T-helper 2 cell treated with Interferon-gamma antibody and Interleukin-4, amounts not matched to agents 5 μg/mL and 100 μg/mL, for 36 hours (primary cell): ENCODE data around the gene LPAR1.

Source experiments
- DNase-seq: peaks from one replicate; pipeline ENCODE4 v3.0.0; 2021; ENCODE audit warnings: low spot score
- H3K27ac Mint-ChIP-seq: one replicate; pipeline ENCODE4 v1.8.0; 2021; ENCODE audit warnings: mild to moderate bottlenecking, mixed read lengths
- H3K27me3 Mint-ChIP-seq: one replicate; pipeline ENCODE4 v1.8.0; 2021; ENCODE audit warnings: low read depth, mixed read lengths
- H3K36me3 Mint-ChIP-seq: one replicate; pipeline ENCODE4 v1.8.0; 2021; ENCODE audit warnings: low read depth, mixed read lengths
- H3K4me1 Mint-ChIP-seq: one replicate; pipeline ENCODE4 v1.8.0; 2021; ENCODE audit warnings: low read depth, mixed read lengths
- H3K4me3 Mint-ChIP-seq: one replicate; pipeline ENCODE4 v1.8.0; 2022; ENCODE audit warnings: mild to moderate bottlenecking, moderate library complexity, mixed read lengths
- H3K9me3 Mint-ChIP-seq: one replicate; pipeline ENCODE4 v1.8.0; 2021; ENCODE audit warnings: mixed read lengths

LPAR1 gene

GRCh38 chr9:111034170-111034897 lies 3.9 kb downstream of the LPAR1 start:
- Mint-ChIP-seq H3K27ac (no peak overlapping the region), H3K4me3 (no peak overlapping the region), H3K27me3 (peaks cover 45% of the 10 kb centered on the region), H3K36me3 (no peaks in the 10 kb centered on the region), H3K4me1 (peaks cover 13% of the 10 kb centered on the region), H3K9me3 (no peaks in the 10 kb centered on the region)
- no peak for DNase-seq

DNA sequence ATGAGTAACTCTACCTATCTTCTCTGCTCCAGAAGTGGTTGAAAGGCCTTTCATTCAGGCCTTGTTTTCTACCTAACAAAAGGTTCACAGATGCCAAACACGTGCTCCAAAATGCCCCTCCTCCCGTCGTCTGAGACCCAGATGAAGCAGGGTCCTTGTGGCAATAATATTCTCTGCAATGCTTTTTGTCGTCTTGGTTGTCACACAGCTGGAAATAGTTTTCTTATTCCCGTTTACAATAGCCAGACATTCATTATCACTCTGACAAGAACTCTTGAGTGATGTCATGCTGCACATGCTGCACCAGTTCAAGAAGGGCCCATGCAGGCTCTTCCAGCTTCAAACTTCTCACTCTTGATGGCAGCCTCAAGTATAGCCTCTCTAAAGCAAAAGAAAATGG lies 7.8 kb downstream of the LPAR1 start:
- peaks cover 5% of the 10 kb centered on the region for H3K4me1 Mint-ChIP-seq
- no peaks in the 10 kb centered on the region for H3K36me3 Mint-ChIP-seq
- H3K4me3 Mint-ChIP-seq, result no peak overlapping the region
- peaks cover 18% of the 10 kb centered on the region for H3K27me3 Mint-ChIP-seq
- DNase-seq, result no peak
- no peak overlapping the region for H3K27ac Mint-ChIP-seq
- H3K9me3 Mint-ChIP-seq, result no peaks in the 10 kb centered on the region

- H3K9me3 Mint-ChIP-seq, result no peaks in the 10 kb centered on the region
- no peak for DNase-seq
- H3K27me3 Mint-ChIP-seq, result peaks cover 8% of the 10 kb centered on the region
- no peak overlapping the region for H3K27ac Mint-ChIP-seq
- H3K4me1 Mint-ChIP-seq, result peaks cover 5% of the 10 kb centered on the region
- no peak overlapping the region for H3K4me3 Mint-ChIP-seq
- no peaks in the 10 kb centered on the region for H3K36me3 Mint-ChIP-seq
Observed at GRCh38 chr9:111029260-111029659, 9.0 kb downstream of the LPAR1 start.

DNA sequence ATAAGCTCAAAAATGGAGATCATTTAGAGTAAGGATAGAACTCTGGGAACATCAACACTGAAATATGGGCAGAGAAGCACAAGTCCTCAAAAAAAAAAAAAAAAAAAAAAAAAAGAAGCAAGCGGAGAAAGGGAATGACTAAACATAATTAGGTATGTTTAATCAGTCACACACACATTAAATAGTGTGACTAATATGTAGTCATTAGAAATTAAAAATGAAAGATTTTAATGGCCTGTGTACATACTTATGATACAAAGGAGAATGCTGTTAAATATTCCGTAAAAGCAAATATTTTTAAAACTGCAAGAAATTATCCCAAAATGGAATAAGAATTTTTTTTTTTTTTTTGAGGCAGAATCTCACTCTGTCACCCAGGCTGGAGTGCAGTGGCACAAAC lies 10.5 kb downstream of the LPAR1 start:
- no peak overlapping the region for H3K27ac Mint-ChIP-seq
- no peak overlapping the region for H3K4me3 Mint-ChIP-seq
- peaks cover 5% of the 10 kb centered on the region for H3K27me3 Mint-ChIP-seq
- peaks cover 5% of the 10 kb centered on the region for H3K4me1 Mint-ChIP-seq
- no peaks in the 10 kb centered on the region for H3K9me3 Mint-ChIP-seq
- DNase-seq, result no peak
- no peaks in the 10 kb centered on the region for H3K36me3 Mint-ChIP-seq

DNA sequence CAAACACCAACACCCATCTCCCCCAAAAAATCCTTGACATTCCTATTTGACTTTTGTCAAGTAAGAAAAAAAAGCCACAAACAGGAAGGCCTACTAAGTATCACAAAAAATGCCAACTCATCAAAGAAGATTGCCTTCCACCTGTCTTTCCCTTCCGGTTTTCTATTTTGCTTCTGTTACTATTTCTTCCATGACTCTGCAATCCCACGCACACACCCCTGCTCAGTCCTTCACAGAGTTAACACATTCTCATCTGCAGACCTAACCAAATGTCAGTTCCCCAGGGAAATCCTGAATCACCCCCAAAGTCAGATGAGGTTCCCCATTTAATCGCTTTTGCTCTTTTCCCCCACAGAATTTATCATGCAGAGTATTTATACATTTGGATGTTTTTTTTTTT lies 15.1 kb downstream of the LPAR1 start:
- no peak overlapping the region for H3K27ac Mint-ChIP-seq
- H3K4me1 Mint-ChIP-seq, result no peaks in the 10 kb centered on the region
- H3K9me3 Mint-ChIP-seq, result no peaks in the 10 kb centered on the region
- no peaks in the 10 kb centered on the region for H3K36me3 Mint-ChIP-seq
- H3K27me3 Mint-ChIP-seq, result no peaks in the 10 kb centered on the region
- no peak for DNase-seq
- H3K4me3 Mint-ChIP-seq, result no peak overlapping the region

DNA sequence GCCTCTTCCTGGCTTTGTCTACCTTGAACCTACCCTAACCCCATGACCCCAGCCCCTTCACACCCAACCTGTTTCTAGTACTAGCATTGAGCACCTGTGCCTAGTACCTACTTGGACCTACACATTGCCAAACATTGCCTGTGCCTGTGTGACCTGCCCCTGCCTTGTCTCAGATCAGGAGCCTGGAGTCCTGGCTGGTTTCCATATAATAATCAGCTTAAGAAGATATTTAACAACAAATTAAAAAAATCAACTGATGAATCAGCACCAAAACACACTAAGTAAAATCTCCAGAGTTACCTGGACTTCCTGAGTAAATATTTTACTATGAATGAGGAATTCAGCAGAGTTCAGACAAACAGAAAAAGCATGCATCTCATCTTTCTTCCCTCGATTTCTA lies 17.7 kb downstream of the LPAR1 start:
- Mint-ChIP-seq H3K36me3 (no peaks in the 10 kb centered on the region), H3K4me1 (no peaks in the 10 kb centered on the region), H3K4me3 (no peak overlapping the region), H3K27me3 (no peaks in the 10 kb centered on the region), H3K27ac (no peak overlapping the region), H3K9me3 (no peaks in the 10 kb centered on the region)
- DNase-seq, result no peak

DNA sequence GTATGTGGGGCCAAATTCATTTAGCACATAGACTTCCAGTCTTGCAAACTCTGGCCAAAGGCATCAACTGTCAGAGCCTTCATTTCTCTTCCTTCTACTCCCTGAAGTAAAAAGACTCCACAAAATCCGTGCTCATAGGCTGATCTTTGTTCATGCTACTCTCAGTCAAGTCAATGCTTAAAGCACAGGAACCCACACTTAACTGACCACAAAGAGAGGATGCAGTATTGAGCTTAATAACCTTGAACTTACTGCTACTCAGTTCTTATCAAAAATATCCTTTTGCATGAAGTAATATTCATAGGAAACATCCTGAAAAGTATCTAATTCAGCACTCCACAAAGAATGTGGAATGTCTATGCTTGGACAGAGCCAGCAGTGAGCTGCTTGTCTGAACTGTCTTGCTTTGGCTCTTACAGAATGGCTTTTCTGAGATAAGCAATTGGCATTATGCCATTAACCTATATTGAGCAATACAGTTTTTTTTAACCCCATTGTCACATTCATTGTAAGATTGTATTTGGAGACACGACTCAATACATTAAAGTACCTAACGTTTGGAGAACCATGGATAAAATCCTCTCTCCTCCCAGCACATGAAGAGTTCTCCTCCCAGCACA lies 21.7 kb downstream of the LPAR1 start:
- DNase-seq, result no peak
- Mint-ChIP-seq H3K9me3 (no peaks in the 10 kb centered on the region), H3K4me1 (no peaks in the 10 kb centered on the region), H3K27me3 (no peaks in the 10 kb centered on the region), H3K4me3 (no peak overlapping the region), H3K36me3 (no peaks in the 10 kb centered on the region), H3K27ac (no peak overlapping the region)

- DNase-seq, result no peak
- Mint-ChIP-seq H3K27me3 (no peaks in the 10 kb centered on the region), H3K4me1 (no peaks in the 10 kb centered on the region), H3K36me3 (no peaks in the 10 kb centered on the region), H3K9me3 (no peaks in the 10 kb centered on the region), H3K4me3 (no peak overlapping the region), H3K27ac (no peak overlapping the region)
Observed at GRCh38 chr9:111016016-111016415, 22.3 kb downstream of the LPAR1 start.

GRCh38 chr9:111013707-111014106 lies 24.6 kb downstream of the LPAR1 start:
- Mint-ChIP-seq H3K9me3 (no peaks in the 10 kb centered on the region), H3K27me3 (no peaks in the 10 kb centered on the region), H3K4me3 (no peak overlapping the region), H3K36me3 (no peaks in the 10 kb centered on the region), H3K4me1 (no peaks in the 10 kb centered on the region), H3K27ac (no peak overlapping the region)
- no peak for DNase-seq

DNA sequence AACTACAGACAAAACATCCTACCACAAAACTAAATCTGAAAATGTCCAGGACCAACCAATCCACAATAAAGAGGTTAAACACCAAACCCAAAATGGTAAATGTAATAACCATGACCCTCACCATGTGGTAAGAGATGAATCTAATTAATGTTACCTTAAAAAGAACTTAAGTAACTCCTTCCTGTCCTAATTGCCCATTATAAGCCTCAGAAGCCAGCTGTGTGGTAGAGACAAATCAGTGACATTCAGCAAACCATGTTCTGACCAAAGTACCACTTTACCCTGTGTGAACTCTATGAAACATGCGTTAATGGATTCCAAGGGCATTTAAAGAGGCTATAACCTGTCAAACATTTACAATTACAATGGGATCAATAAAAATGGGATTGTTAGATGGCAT lies 25.0 kb downstream of the LPAR1 start:
- Mint-ChIP-seq H3K9me3 (no peaks in the 10 kb centered on the region), H3K36me3 (no peaks in the 10 kb centered on the region), H3K4me3 (no peak overlapping the region), H3K4me1 (no peaks in the 10 kb centered on the region), H3K27me3 (no peaks in the 10 kb centered on the region), H3K27ac (no peak overlapping the region)
- DNase-seq, result no peak

GRCh38 chr9:111008158-111009075 lies 29.9 kb downstream of the LPAR1 start:
- H3K36me3 Mint-ChIP-seq, result no peaks in the 10 kb centered on the region
- DNase-seq, result no peak
- H3K4me3 Mint-ChIP-seq, result no peak overlapping the region
- H3K4me1 Mint-ChIP-seq, result no peaks in the 10 kb centered on the region
- H3K27ac Mint-ChIP-seq, result no peak overlapping the region
- no peaks in the 10 kb centered on the region for H3K9me3 Mint-ChIP-seq
- no peaks in the 10 kb centered on the region for H3K27me3 Mint-ChIP-seq

GRCh38 chr9:111005746-111006470 lies 32.4 kb downstream of the LPAR1 start:
- H3K36me3 Mint-ChIP-seq, result no peaks in the 10 kb centered on the region
- no peak for DNase-seq
- H3K27me3 Mint-ChIP-seq, result no peaks in the 10 kb centered on the region
- no peaks in the 10 kb centered on the region for H3K4me1 Mint-ChIP-seq
- H3K4me3 Mint-ChIP-seq, result no peak overlapping the region
- no peaks in the 10 kb centered on the region for H3K9me3 Mint-ChIP-seq
- no peak overlapping the region for H3K27ac Mint-ChIP-seq

DNA sequence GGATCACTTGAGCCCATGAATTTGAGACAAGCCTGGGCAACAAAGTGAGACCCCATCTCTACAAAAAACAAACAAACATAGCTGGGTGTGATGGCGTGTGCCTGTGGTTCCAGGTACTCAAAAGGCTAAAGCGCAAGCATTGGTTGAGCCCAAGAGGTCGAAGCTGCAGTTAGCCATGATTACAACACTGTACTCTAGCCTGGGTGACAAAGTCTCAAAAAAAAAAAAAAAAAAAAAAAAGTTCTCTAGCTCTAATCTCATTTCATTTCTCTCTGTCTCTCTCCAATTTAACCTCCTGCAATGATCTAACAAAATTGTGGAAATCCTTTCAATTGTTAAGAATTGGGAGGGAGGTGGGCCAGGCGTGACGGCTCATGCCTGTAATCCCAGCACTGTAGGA lies 33.3 kb downstream of the LPAR1 start:
- no peak for DNase-seq
- Mint-ChIP-seq H3K4me1 (no peaks in the 10 kb centered on the region), H3K27ac (no peak overlapping the region), H3K4me3 (no peak overlapping the region), H3K9me3 (no peaks in the 10 kb centered on the region), H3K36me3 (no peaks in the 10 kb centered on the region), H3K27me3 (no peaks in the 10 kb centered on the region)

DNA sequence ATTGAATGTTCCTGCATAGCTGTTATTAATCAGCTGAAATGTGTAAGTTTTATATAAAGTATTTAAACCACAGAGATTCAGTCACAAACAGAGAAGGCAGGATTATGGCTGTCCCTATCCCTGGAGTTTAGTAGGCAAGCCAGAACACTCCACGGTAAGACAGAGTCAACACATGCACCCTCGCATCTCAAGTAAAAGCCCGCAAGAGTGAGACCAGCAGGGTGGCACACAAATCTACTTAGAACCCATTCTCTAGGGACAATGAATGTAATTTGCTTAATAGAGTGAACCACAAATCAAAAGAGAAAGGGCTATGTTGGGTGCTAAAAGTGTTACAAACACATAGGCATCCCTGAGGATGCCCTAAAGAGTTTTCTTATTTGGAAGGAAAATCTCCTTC lies 35.1 kb downstream of the LPAR1 start:
- Mint-ChIP-seq H3K4me1 (no peaks in the 10 kb centered on the region), H3K27ac (no peak overlapping the region), H3K9me3 (no peaks in the 10 kb centered on the region), H3K4me3 (no peak overlapping the region), H3K36me3 (no peaks in the 10 kb centered on the region), H3K27me3 (no peaks in the 10 kb centered on the region)
- no peak for DNase-seq
